Measurements from ENCODE around the gene TMOD2. TPM values are rescaled to one million over a fixed set of nuclear protein-coding genes. Genes with fewer than 3 reads are reported as not detected.

Gene TMOD2
- total RNA-seq, 1 experiment from 2014 or later = 4.8 TPM

GRCh38 chr15:51856714-51857380 lies 105.5 kb downstream of the TMOD2 start:
- no peak for DNase-seq (ENCODE audit: low read depth)

GRCh38 chr15:51861557-51862359 lies 110.4 kb downstream of the TMOD2 start:
- no peak for DNase-seq (ENCODE audit: low read depth)

- no peak for DNase-seq (ENCODE audit: low read depth)
These were observed 111.7 kb downstream of the TMOD2 start for GRCh38 chr15:51863131-51863530.

GRCh38 chr15:51864408-51865056 lies 113.1 kb downstream of the TMOD2 start:
- peak; percentile 17 for DNase-seq (ENCODE audit: low read depth)

GRCh38 chr15:51865317-51865716 lies 113.9 kb downstream of the TMOD2 start:
- DNase-seq (ENCODE audit: low read depth) = no peak

Other genes starting within 250 kb of the TMOD2 start
- gene DMXL2, start 128.8 kb upstream of the TMOD2 start, total RNA-seq (2014; rRNA removed; shearing (Covaris generic)) = 32.8 and 37.8 TPM in 2 replicates
- not detected in 2 replicates for gene SCG3, start 70.1 kb upstream of the TMOD2 start, total RNA-seq (2014; rRNA removed; shearing (Covaris generic))
- gene LYSMD2, start 13.9 kb upstream of the TMOD2 start, total RNA-seq (2014; rRNA removed; shearing (Covaris generic)) = 16.7 and 17.5 TPM in 2 replicates
- 58.2 and 63.9 TPM in 2 replicates for gene TMOD3, start 78.1 kb downstream of the TMOD2 start, total RNA-seq (2014; rRNA removed; shearing (Covaris generic))
- 46.2 and 60.0 TPM in 2 replicates for gene LEO1, start 220.2 kb downstream of the TMOD2 start, total RNA-seq (2014; rRNA removed; shearing (Covaris generic))

Measured in RPMI7951 (cell line).